H1 (cell line): ENCODE measurements around the gene DENND10. TPM values are rescaled to one million over a fixed set of nuclear protein-coding genes. Genes with fewer than 3 reads are reported as not detected.

Experiments
- CTCF ChIA-PET: fragments of 300-600 bp; sonication (Branson Sonifier 250); formaldehyde crosslinking; loops from one replicate; lab custom pipeline; 2021; ENCODE audit not compliant: partially characterized antibody; lab: Charles Lee
- POLR2A ChIA-PET: fragments of 300-600 bp; sonication (Branson Sonifier 250); formaldehyde crosslinking; loops from one replicate; lab custom pipeline; 2021; ENCODE audit warnings: inconsistent platforms; ENCODE audit not compliant: partially characterized antibody; lab: Charles Lee
- DNase-seq, 2 experiments: peaks; one replicate each; pipeline versions ENCODE4 v3.0.0 to v3.0.0-alpha.2; 2010 to 2022; ENCODE audit warnings: low spot score in 2 of 2, low read depth in 1 of 2, mixed read lengths in 1 of 2
- FAIRE-seq: peaks from 2 replicates; lab custom pipeline; 2011; peaks lifted over from hg19 to GRCh38; lab: Jason Lieb, UNC
- H2AFZ ChIP-seq: 2 replicates; pipeline ENCODE4 v1.8.1; 2012; ENCODE audit warnings: low read length, inconsistent platforms
- H2AK5ac ChIP-seq: 2 replicates; pipeline ENCODE4 v1.6.1; 2013; ENCODE audit warnings: low read depth, low read length
- H2BK120ac ChIP-seq: replicated peaks from 2 replicates; pipeline ENCODE3; 2013; ENCODE audit warnings: low read depth, low read length, inconsistent platforms
- H2BK12ac ChIP-seq: 2 replicates; pipeline ENCODE4 v1.6.1; 2013; ENCODE audit warnings: low read depth, low read length
- H2BK15ac ChIP-seq: 2 replicates; pipeline ENCODE4 v1.6.1; 2013; ENCODE audit warnings: low read length
- H2BK20ac ChIP-seq: 2 replicates; pipeline ENCODE4 v1.6.1; 2013; ENCODE audit warnings: low read length
- H2BK5ac ChIP-seq: 2 replicates; pipeline ENCODE4 v1.6.1; 2013; ENCODE audit warnings: low read depth, low read length
- H3K14ac ChIP-seq: 2 replicates; pipeline ENCODE4 v1.6.1; 2013; ENCODE audit warnings: inconsistent platforms; ENCODE audit not compliant: insufficient read length
- H3K18ac ChIP-seq: 2 replicates; pipeline ENCODE4 v1.6.1; 2013; ENCODE audit warnings: low read length; ENCODE audit errors: extremely low read depth
- H3K23ac ChIP-seq: 2 replicates; pipeline ENCODE4 v1.6.1; 2013; ENCODE audit warnings: inconsistent platforms; ENCODE audit not compliant: insufficient read length
- H3K23me2 ChIP-seq: 2 replicates; pipeline ENCODE4 v1.6.1; 2013; ENCODE audit warnings: low read depth, low read length
- H3K27ac ChIP-seq: 2 replicates; pipeline ENCODE4 v1.6.1; 2011; ENCODE audit warnings: low read depth, low read length, inconsistent platforms
- H3K27me3 ChIP-seq, 4 experiments: replicated peaks in 1 of 4; 1 replicate in 1 of 4; 2 replicates in 3 of 4; pipeline versions ENCODE4 v1.6.1 to v1.8.1; 2011 to 2013; ENCODE audit warnings: low read length in 3 of 4, mild to moderate bottlenecking in 3 of 4, inconsistent platforms in 2 of 4, mixed read lengths in 2 of 4, moderate library complexity in 1 of 4; ENCODE audit not compliant: control insufficient read depth in 3 of 4, insufficient read depth in 3 of 4; ENCODE audit errors: extremely low read depth in 1 of 4
- H3K36me3 ChIP-seq, 4 experiments: 2 replicates each; pipeline versions ENCODE4 v1.6.1 to v1.8.1; 2011 to 2013; ENCODE audit warnings: mild to moderate bottlenecking in 4 of 4, low read length in 3 of 4, moderate library complexity in 2 of 4, control low read depth in 1 of 4, inconsistent platforms in 1 of 4; ENCODE audit not compliant: insufficient read depth in 4 of 4, control insufficient read depth in 2 of 4
- H3K4ac ChIP-seq: replicated peaks from 2 replicates; pipeline ENCODE3; 2013; ENCODE audit warnings: low read length, low read depth, mixed read lengths, inconsistent platforms; ENCODE audit not compliant: insufficient read length
- H3K4me1 ChIP-seq, 4 experiments: replicated peaks in 1 of 4; 1 replicate in 1 of 4; 2 replicates in 3 of 4; pipeline versions ENCODE4 v1.6.1 to v1.8.1; 2011 to 2013; ENCODE audit warnings: low read length in 3 of 4, inconsistent platforms in 2 of 4, mixed read lengths in 1 of 4; ENCODE audit not compliant: insufficient read depth in 4 of 4, control insufficient read depth in 3 of 4
- H3K4me2 ChIP-seq, 2 experiments: 2 replicates each; pipeline versions ENCODE4 v1.6.1 to v1.8.1; 2011 to 2013; ENCODE audit warnings: low read depth in 2 of 2, low read length in 2 of 2, control low read depth in 1 of 2, inconsistent platforms in 1 of 2, mild to moderate bottlenecking in 1 of 2; ENCODE audit not compliant: insufficient read depth in 1 of 2
- H3K4me3 ChIP-seq, 4 experiments: fragments of 200-600, 300-600 bp in 1 of 4; sonication (generic), shearing (Covaris generic), sonication (Bioruptor Twin) in 1 of 4; 2 replicates each; pipeline versions ENCODE4 v1.5.1 to v1.8.1; 2011 to 2016; ENCODE audit warnings: low read length in 4 of 4, low read depth in 3 of 4, control low read depth in 2 of 4, inconsistent platforms in 2 of 4, mild to moderate bottlenecking in 2 of 4, mixed read lengths in 1 of 4, moderate library complexity in 1 of 4; ENCODE audit not compliant: insufficient read depth in 2 of 4; ENCODE audit errors: extremely low read depth in 1 of 4
- H3K56ac ChIP-seq: replicated peaks from 2 replicates; pipeline ENCODE3; 2013; ENCODE audit warnings: low read depth, mild to moderate bottlenecking, mixed read lengths, low read length, inconsistent platforms; ENCODE audit not compliant: insufficient read length
- H3K79me1 ChIP-seq: 2 replicates; pipeline ENCODE4 v1.6.1; 2013; ENCODE audit warnings: low read depth, low read length, control low read depth
- H3K79me2 ChIP-seq, 2 experiments: 2 replicates each; pipeline versions ENCODE4 v1.6.1 to v1.8.1; 2012 to 2013; ENCODE audit warnings: low read length in 2 of 2, mild to moderate bottlenecking in 2 of 2, inconsistent platforms in 1 of 2; ENCODE audit not compliant: insufficient read depth in 2 of 2, control insufficient read depth in 1 of 2
- H3K9ac ChIP-seq, 4 experiments: replicated peaks in 1 of 4; 1 replicate in 1 of 4; 2 replicates in 3 of 4; pipeline versions ENCODE4 v1.6.1 to v1.8.1; 2011 to 2013; ENCODE audit warnings: low read depth in 3 of 4, low read length in 3 of 4, control low read depth in 2 of 4, mild to moderate bottlenecking in 2 of 4, moderate library complexity in 2 of 4, inconsistent platforms in 1 of 4; ENCODE audit errors: extremely low read depth in 1 of 4
- H3K9me3 ChIP-seq, 2 experiments: 2 replicates each; pipeline versions ENCODE4 v1.6.1 to v1.8.1; 2012 to 2013; ENCODE audit warnings: mild to moderate bottlenecking in 2 of 2, moderate library complexity in 2 of 2, control low read depth in 1 of 2, inconsistent platforms in 1 of 2, low read depth in 1 of 2, low read length in 1 of 2, mixed read lengths in 1 of 2; ENCODE audit not compliant: insufficient read depth in 2 of 2
- H4K20me1 ChIP-seq, 2 experiments: replicated peaks in 1 of 2; 2 replicates each; pipeline versions ENCODE3 to v1.8.1; 2011 to 2013; ENCODE audit warnings: inconsistent platforms in 2 of 2, low read length in 2 of 2, mild to moderate bottlenecking in 1 of 2; ENCODE audit not compliant: insufficient read depth in 2 of 2, control insufficient read depth in 1 of 2
- H4K5ac ChIP-seq: 2 replicates; pipeline ENCODE4 v1.6.1; 2013; ENCODE audit warnings: low read length, low read depth, mixed read lengths, inconsistent platforms; ENCODE audit not compliant: insufficient read length
- H4K8ac ChIP-seq: 2 replicates; pipeline ENCODE4 v1.8.0; 2013; ENCODE audit warnings: mild to moderate bottlenecking, moderate library complexity, low read length, inconsistent platforms; ENCODE audit not compliant: insufficient read depth; ENCODE audit errors: extremely low read depth
- H4K91ac ChIP-seq: replicated peaks from 2 replicates; pipeline ENCODE3; 2013; ENCODE audit warnings: low read length, mixed read lengths, inconsistent platforms; ENCODE audit not compliant: insufficient read length
- BACH1 ChIP-seq: IDR thresholded peaks from 2 replicates; pipeline ENCODE4 v1.6.1; 2012; ENCODE audit warnings: low read length, improper control_type of control experiment
- WGBS, 2 experiments: shearing (Covaris generic) in 1 of 2; methylation state at CpG; one replicate each; pipeline versions ENCODE4 v1.1.6 to v1.1.7; 2013 to 2015; ENCODE audit warnings: low lambda C conversion rate in 2 of 2, mixed read lengths in 2 of 2, inconsistent platforms in 1 of 2, low coverage in 1 of 2, missing lambda C conversion rate in 1 of 2; ENCODE audit not compliant: insufficient replicate concordance in 2 of 2, insufficient coverage in 1 of 2, insufficient read length in 1 of 2; ENCODE audit errors: extremely low coverage in 1 of 2, missing lambda C conversion rate in 1 of 2; 5-methylcytosine and 5-hydroxymethylcytosine counted together
- polyA plus RNA-seq, 7 experiments: library from polyadenylated mRNA; depleted of rRNA in 3 of 7; stranded (reverse) in 5 of 7; unstranded in 2 of 7; fragments of >200 nt in 5 of 7; fragments of 200-250 nt in 2 of 7; gene quantifications; 1 replicate in 5 of 7; 2 replicates in 1 of 7; 4 replicates in 1 of 7; pipeline versions ENCODE4 v1.2.1 to v1.2.3, GENCODE V29; 2011 to 2013; ENCODE audit warnings: missing spikeins in 2 of 7, mixed read lengths in 2 of 7
- total RNA-seq: library from RNA; stranded (reverse); fragmentation: NEBNext Ultra II Directional; extraction: Animal tissue kit (Norgen Biotek cat#: 25700); gene quantifications from 2 replicates; pipeline ENCODE4 v1.2.1, GENCODE V29; 2021
- TF ChIP-seq, protein P1 (sequence below): IDR thresholded peaks from 2 replicates; pipeline ENCODE4 v1.6.1; 2011; ENCODE audit warnings: low read depth, mild to moderate bottlenecking, low read length; ENCODE audit not compliant: insufficient read depth

Gene DENND10
- total and polyA plus RNA-seq, 2 of the 8 experiments (the other 6 are each of a cell fraction or from before 2014, with no cell fraction given): 49.3 to 64.4 TPM

DNA sequence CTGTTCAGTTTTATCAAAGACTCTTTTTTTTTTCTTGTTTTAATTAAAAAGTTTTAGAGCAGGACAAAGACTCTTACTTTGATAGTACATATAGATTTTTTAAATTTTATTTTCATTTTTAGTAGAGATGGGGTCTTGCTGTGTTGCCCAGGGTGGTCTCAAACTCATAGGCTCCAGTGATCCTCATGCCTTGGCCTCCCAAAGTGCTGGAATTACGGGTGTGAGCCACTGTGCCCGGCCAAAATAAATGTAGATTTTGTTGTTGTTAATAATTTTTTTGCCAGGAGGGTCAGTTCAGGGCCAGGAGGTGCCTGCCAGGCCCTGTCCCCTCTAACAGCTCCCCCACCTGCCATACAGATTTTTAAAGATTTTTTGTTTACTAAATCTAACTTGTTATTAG lies 17.0 kb downstream of the DENND10 start:
- Histone ChIP-seq H3K36me3 (peaks cover 11 to 68% (median 41%) of the 10 kb centered on the region in 4 experiments), H3K23ac (no peak overlapping the region), H2BK15ac (no peak overlapping the region), H4K91ac (no peak overlapping the region), H3K79me2 (no peaks in the 10 kb centered on the region), H3K9me3 (no peaks in the 10 kb centered on the region), H2AFZ (no peak overlapping the region), H3K9ac (no peak overlapping the region), H3K14ac (no peak overlapping the region), H4K8ac (no peak overlapping the region), H2BK12ac (no peak overlapping the region), H3K4me1 (no peaks in the 10 kb centered on the region), H3K27ac (no peak overlapping the region), H4K20me1 (no peaks in the 10 kb centered on the region), H3K27me3 (no peaks in the 10 kb centered on the region), H3K18ac (no peak overlapping the region), H3K4ac (no peak overlapping the region), H3K56ac (no peak overlapping the region), H2BK5ac (no peak overlapping the region), H3K23me2 (no peaks in the 10 kb centered on the region), H3K79me1 (no peaks in the 10 kb centered on the region), H2BK120ac (no peak overlapping the region), H4K5ac (no peak overlapping the region), H2AK5ac (no peak overlapping the region), H2BK20ac (no peak overlapping the region), H3K4me3 (no peak overlapping the region), H3K4me2 (no peak overlapping the region)
- 93% methylated on average over 2 of the region's 2 CpGs; no CpG with 5 or more reads in 1 of the 2 experiments for WGBS, 2 experiments
- DNase-seq (no peak), FAIRE-seq (no peak)
- TF ChIP-seq, protein P1, sequence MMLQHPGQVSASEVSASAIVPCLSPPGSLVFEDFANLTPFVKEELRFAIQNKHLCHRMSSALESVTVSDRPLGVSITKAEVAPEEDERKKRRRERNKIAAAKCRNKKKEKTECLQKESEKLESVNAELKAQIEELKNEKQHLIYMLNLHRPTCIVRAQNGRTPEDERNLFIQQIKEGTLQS: no peak
- TF ChIP-seq BACH1: no peak
- ChIA-PET POLR2A (interaction anchor here (0.6 kb wide), 1 partner anchor 486 kb away, joined by 3 read pairs; no protein-coding TSS in a partner anchor), CTCF (interaction anchor here (0.6 to 0.7 kb wide), 2 partner anchors 74 to 405 kb away, joined by 5 to 6 read pairs; no protein-coding TSS in a partner anchor)
